GM12891 (cell line): Measurements from ENCODE around the gene F12.

Experiments
- PAX5 ChIP-seq: IDR thresholded peaks from 2 replicates; pipeline ENCODE4 v1.6.1; 2011; ENCODE audit warnings: low read length, moderate library complexity, mild to moderate bottlenecking; ENCODE audit not compliant: insufficient read depth, severe bottlenecking
- POLR2A ChIP-seq: IDR thresholded peaks from 2 replicates; pipeline ENCODE4 v1.6.1; 2011; ENCODE audit warnings: low read depth, low read length, control low read depth
- POLR2AphosphoS5 ChIP-seq: IDR thresholded peaks from 2 replicates; pipeline ENCODE4 v1.6.1; 2011; ENCODE audit warnings: low read depth, low read length, control low read depth
- POU2F2 ChIP-seq: IDR thresholded peaks from 2 replicates; pipeline ENCODE4 v1.6.1; 2011; ENCODE audit warnings: low read depth, mild to moderate bottlenecking, control low read depth, low read length, moderate library complexity
- SPI1 ChIP-seq: IDR thresholded peaks from 2 replicates; pipeline ENCODE4 v1.6.1; 2011; ENCODE audit warnings: low read depth, low read length, control low read depth
- TAF1 ChIP-seq: IDR thresholded peaks from 2 replicates; pipeline ENCODE4 v1.6.1; 2011; ENCODE audit warnings: low read depth, low read length, control low read depth

DNA sequence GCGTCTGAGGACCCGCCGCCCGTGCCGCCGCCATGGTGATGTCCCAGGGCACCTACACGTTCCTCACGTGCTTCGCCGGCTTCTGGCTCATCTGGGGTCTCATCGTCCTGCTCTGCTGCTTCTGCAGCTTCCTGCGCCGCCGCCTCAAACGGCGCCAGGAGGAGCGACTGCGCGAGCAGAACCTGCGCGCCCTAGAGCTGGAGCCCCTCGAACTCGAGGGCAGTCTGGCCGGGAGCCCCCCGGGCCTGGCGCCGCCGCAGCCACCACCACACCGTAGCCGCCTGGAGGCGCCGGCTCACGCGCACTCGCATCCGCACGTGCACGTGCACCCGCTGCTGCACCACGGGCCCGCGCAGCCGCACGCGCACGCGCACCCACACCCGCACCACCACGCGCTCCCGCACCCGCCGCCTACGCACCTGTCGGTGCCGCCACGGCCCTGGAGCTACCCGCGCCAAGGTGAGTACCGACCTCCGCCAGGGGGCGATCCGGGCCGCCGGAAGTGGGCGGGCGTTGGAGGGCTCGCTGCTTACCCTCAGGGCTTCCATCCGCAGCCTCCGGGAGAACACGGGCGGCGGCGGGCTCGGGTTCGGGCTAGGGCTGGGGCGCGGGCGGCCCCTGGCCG is 45.8 kb upstream of the F12 start:
- no peak; the same call in 1 of the 2 replicates for TF ChIP-seq POLR2A
- TF ChIP-seq POLR2AphosphoS5 = peak; percentile 72
- peak; percentile 35 for TF ChIP-seq PAX5
- no peak for TF ChIP-seq POU2F2
- TF ChIP-seq TAF1 = 0 out of 2 replicates have a peak, but pooled peaks have one; percentile 14
- no peak for TF ChIP-seq SPI1
